Stimulated activated CD4-positive, alpha-beta T cell treated with anti-CD3 and anti-CD28 coated beads, Interleukin-4, amount 100 ng/mL, for 1 hour (primary cell): ENCODE data around the gene NCKAP5.
"Not testable (repeated sequence)": the region's sequence is repeated elsewhere in the genome, so short reads cannot be mapped to it uniquely, and the experiment has no call there.

ENCODE experiments used
- DNase-seq: peaks from one replicate; pipeline ENCODE4 v3.0.0-alpha.2; 2020

Gene NCKAP5

GRCh38 chr2:133253793-133254192, 314.5 kb downstream of the NCKAP5 start:
- DNase-seq = no peak

DNA sequence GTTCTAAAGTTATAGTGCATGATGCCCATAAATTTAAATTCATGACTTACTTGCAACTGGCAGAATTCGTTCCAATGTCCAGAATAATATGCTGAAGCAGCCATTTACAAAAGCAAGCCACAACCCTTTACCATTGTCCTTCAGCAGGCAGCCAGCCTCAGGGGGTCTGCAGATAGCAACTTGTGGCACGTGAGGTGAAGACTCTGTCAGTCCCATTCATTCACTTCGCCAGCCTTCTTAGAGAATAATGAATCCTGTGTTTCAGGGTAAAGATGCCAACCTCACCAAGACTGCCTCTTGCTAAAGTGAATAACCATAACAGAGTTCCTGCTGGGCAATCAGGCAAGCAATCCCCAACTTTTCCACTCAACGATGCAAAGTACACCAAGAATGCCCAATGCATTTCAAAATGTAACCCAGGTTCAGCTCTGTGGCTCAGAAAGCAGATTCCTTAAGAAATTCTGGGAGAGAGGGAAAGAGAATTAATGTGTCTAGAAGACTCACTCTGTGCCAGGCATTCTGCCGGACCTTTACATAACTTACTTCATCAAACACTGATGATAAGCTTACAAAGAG, 315.4 kb downstream of the NCKAP5 start:
- DNase-seq = no peak

DNA sequence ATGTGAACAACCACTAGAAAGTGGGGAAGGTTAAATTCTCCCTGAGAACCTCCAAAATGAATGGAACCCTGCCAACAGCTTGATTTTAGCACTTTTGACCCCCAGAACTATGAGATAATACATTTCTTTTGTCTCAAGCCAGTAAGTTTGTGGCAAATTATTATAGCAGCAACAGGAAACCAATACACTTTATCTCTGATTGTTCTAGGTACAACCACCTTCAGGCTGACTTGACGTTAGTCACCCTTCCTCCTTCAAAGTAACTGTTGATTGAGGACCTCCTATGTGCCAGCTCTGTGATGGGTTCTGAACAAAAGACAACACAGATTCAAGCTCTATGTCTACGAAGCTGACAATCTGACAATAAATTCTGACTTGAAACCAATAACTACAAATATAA, 318.9 kb downstream of the NCKAP5 start:
- DNase-seq = no peak

- DNase-seq = no peak
Measured at GRCh38 chr2:133248264-133248663, 320.0 kb downstream of the NCKAP5 start.

DNA sequence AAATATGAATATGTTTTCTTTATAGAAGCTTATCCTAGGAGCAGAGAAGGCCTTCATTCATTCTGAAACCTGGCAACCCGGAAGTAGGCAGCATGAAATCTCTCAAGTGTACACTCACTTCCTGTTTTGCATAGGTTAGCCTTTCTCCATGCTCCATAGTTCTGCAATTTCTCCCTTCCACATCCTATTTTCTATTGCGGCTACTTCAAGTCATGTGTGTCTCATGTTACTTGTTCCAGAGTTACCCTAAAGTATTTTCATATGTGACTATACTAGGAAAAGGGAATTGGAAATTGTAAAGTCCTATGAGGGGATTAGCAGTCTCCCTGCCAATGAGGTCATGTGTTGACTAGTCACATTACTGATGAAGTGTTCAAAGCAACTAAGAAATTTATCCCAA, 320.6 kb downstream of the NCKAP5 start:
- no peak for DNase-seq

GRCh38 chr2:133241224-133241571, 327.1 kb downstream of the NCKAP5 start:
- DNase-seq = no peak

- DNase-seq = no peak
Measured at GRCh38 chr2:133240491-133241223, 327.6 kb downstream of the NCKAP5 start.

GRCh38 chr2:133235968-133236367, 332.3 kb downstream of the NCKAP5 start:
- DNase-seq = no peak

- no peak for DNase-seq
Measured at GRCh38 chr2:133232556-133232955, 335.7 kb downstream of the NCKAP5 start.

- DNase-seq = no peak
Measured at GRCh38 chr2:133231264-133231663, 337.0 kb downstream of the NCKAP5 start.

GRCh38 chr2:133229974-133230373, 338.3 kb downstream of the NCKAP5 start:
- no peak for DNase-seq

DNA sequence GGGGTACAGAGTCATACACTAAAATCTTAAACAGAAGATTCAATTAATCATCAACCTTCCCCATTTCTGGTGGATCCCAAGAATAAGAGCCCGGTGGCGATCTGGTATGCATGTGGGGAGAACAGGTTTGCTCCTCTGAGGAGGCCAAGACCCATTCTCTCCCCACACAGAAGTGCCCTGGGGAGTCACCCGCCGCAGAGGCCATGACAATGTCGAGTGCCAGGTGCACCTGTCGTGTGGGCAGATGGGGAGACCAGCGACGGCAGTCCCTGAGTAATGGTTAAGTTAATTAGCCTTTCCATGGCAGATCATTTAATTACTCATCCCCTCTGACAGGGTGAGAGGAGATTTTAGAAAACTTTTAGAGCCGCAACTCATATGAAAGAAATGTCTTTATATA, 345.0 kb downstream of the NCKAP5 start:
- no peak for DNase-seq

GRCh38 chr2:133221398-133221797, 346.9 kb downstream of the NCKAP5 start:
- no peak for DNase-seq

DNA sequence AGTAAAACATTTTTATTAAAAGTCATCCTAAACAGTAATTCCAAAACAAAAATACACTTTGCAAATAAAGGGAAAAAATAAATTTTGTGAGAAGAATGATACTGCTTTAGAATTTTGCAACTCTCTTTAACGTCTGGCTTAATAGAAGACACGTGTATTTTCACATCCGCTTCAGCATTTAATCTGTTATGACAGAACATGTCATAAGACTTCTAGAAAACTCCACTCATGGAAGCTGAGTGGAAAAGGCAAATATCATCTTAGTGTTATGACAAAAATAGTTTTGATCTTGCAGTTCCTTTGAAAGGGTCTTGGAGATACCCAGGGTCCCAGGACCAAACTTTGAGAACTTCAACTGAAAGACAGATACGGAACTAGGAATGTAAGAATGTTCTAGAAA, 350.1 kb downstream of the NCKAP5 start:
- no peak for DNase-seq

GRCh38 chr2:133215477-133215876, 352.8 kb downstream of the NCKAP5 start:
- no peak for DNase-seq

GRCh38 chr2:133213651-133214050, 354.6 kb downstream of the NCKAP5 start:
- no peak for DNase-seq

DNA sequence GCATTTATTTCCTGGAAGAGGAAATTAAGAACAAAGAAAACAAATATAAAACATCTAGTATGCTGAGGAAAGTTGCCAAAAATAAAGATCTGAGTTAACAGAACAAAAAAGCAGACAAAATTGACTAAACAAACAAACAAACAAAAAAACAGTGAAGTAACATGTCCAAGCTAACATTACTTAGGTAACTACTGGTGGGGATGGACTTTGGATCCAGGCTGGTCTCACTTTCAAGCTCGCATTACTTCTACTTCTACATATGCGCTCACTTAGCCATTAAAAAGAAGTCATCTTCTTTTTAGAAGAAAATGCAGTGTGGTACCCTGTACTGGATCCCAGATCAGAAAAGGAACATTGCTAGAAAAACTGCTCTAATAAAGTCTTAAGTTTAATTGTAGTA, 358.9 kb downstream of the NCKAP5 start:
- DNase-seq = no peak

DNA sequence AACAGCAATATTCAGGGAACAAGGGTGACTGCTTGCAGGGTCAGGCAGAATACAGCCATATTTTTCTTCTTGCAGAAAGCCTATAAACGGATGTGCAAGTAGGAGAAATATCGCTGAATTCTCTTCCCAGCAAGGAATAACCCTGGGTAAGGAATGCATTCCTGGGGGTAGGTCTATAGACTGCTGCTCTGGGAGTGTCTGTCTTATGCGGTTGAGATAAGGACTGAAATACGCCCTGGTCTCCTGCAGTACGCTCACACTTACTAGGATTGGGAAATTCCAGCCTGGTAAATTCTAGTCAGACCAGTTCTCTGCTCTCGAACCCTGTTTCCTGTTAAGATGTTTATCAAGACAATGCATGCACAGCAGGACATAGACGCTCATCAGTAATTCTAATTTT, 361.6 kb downstream of the NCKAP5 start:
- not testable (repeated sequence) for DNase-seq

GRCh38 chr2:133204421-133204820, 363.8 kb downstream of the NCKAP5 start:
- no peak for DNase-seq

- DNase-seq = no peak
Measured at GRCh38 chr2:133200684-133201421, 367.4 kb downstream of the NCKAP5 start.

GRCh38 chr2:133198678-133199077, 369.6 kb downstream of the NCKAP5 start:
- no peak for DNase-seq

- DNase-seq = no peak
Measured at GRCh38 chr2:133197156-133197555, 371.1 kb downstream of the NCKAP5 start.

DNA sequence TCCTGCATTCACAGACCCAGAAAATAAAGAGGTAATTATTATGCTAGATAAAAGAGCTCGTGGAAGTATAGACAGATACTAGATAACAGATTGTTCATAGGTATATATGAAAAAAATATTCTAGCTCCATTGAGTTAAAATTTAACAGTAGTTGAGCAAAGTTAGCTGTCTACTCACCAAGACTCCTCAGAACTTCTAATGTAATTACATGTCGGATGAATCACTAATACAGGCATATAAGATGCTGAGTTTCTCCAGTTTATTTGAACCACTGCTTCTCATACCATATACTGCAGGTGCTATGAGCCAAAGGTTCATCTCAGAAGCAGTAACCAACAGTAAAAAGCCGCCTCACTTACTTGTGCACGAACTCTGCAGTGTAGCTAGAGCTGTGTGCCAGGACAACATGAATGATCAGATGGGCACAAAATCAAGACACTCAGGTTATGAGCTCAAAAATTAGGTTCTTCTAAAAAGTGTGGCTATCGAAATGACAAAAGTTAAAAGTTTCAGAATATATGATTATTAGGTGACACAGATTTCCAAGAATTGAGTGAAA, 373.4 kb downstream of the NCKAP5 start:
- DNase-seq = no peak

- no peak for DNase-seq
Measured at GRCh38 chr2:133194362-133194655, 374.0 kb downstream of the NCKAP5 start.
